ENCODE results near the gene RAB4A.

Gene RAB4A, protein sequence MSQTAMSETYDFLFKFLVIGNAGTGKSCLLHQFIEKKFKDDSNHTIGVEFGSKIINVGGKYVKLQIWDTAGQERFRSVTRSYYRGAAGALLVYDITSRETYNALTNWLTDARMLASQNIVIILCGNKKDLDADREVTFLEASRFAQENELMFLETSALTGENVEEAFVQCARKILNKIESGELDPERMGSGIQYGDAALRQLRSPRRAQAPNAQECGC

DNA sequence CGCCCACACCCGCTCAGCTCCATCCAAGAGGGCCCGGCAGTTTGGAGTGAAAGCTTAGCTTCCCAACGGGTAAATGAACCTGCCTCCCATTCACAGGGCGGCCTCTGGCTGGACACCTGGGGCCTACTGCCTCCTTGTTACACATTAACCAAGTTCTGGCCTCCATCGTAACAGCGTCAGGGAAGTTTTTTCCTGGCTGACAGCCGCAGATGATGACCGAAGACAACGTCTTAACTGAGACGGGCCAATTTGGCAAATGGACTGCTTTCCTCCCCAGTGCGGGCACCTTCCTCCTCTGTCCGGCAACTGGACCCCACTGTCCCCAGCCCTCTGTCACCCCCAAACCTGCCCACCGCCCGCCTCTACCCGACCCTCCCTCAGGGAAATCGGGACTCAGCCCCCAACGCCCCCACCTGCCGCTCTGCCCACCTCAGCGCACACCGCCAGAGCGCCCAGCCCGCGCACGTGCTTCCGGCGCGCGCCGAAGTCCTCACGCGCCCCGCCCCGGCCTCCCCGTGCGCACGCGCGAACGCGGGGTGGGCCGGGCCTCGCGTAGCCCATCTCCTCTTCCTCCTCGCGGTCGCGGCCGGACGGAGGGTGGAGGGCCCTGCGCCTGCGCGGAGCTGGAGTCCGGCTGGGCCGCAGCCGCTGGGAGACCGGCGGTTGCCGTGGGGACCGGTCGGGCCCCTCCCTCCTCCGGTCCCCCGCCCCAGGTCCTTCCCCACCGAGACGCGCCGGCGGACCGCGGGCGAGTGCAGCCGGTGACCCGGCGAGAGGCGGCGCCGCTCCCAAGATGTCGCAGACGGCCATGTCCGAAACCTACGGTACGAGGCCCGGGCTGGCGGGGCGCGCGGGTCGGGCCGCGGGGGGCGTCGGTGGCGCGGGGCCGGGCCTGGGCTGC, at the start of gene RAB4A:
Gene RAB4A, plus strand, starts transcription at position 565 of the 901 bp plus-strand sequence. Its CDS starts 229 bp downstream, at position 794.
- H3K4me3 ChIP-seq (ENCODE audit: low read depth, low read length): peak within 1 kb of the TSS; percentile 72
- DNase-seq (ENCODE audit: low read depth): peak; percentile 51

DNA sequence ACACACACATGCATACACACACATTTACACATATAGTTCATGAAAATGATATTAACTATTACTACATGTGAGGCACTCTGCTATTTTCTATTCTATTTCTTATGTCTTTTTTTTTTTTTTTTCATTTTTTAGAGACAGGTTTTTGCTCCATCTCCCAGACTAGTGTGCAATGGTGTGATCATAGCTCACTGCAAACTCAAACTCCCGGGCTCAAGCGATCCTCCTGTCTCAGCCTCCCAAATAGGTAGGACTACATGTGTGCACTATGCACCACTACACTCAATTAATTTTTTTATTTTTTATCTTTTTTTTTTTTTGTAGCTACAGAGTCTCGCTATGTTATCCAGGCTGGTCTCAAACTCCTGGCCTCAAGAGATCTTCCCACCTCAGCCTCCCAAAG, 48.8 kb upstream of the RAB4A start:
- no peak for DNase-seq (ENCODE audit: low read depth)
- no peak overlapping the region for H3K4me3 ChIP-seq (ENCODE audit: low read depth, low read length)

DNA sequence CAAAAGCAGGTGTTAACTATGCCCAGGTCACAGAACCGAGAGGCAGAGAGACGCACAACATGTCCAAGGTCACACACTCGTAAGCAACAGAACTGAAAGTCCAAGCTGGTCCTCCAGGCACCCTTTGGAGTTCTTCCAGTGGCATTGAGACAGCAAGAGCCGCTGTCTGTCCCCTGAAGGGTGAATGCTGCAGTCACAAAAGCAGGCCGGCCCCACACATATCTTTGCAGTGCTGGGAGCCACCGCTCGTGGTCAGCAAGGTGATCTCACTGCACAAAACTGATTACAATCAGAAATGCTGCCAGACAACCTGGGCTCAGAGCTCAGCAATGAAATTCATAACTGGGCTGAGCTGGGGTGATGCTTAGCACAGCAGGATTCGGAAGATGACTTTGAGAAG, 47.4 kb upstream of the RAB4A start:
- no peak for DNase-seq (ENCODE audit: low read depth)

DNA sequence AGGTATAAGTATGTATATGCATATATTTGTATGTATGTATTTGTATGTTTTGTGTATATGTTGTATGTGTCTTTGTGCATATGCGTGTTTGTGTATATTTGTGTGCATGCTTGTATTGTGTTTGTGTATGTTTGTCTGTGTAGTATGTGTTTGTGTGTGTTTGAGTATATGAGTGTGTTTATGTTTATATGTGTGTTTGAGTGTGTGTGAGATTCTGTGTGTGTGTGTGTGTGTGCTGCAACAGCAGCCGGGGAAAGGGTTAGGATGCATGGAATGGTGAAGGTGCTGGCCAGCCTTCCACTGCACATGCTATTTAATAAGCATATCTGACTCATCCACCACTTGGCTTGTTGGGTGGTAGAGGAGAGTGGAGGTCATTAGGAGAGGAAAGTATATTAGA, 46.6 kb upstream of the RAB4A start:
- no peak overlapping the region for H3K4me3 ChIP-seq (ENCODE audit: low read depth, low read length)
- DNase-seq (ENCODE audit: low read depth): no peak

More for the DNA sequence above, 47.4 kb upstream of the RAB4A start:
- no peak overlapping the region for H3K4me3 ChIP-seq (ENCODE audit: low read depth, low read length)

DNA sequence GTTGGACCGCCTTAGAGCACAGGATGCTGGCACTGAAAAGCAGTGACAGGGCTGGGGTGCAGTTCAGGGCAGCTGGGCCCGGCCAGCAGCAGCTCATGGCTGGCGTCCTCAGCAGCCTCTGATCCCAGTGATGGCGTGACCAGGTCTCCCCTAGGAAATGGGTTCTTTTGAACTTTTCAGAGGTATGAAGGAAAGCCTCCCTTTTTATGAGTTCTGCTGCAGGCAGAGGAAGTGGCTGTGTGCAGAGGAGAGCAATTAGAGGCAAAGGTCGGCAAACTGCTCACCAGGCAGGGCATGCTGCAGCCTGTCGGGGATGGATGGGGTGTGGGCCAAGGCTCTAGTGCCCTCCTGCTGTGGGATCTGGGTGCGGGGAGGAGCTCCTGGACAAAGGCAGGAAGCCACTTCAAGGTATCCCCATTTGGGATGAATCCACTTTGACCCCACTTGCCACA, 45.6 kb upstream of the RAB4A start:
- DNase-seq (ENCODE audit: low read depth): no peak

DNA sequence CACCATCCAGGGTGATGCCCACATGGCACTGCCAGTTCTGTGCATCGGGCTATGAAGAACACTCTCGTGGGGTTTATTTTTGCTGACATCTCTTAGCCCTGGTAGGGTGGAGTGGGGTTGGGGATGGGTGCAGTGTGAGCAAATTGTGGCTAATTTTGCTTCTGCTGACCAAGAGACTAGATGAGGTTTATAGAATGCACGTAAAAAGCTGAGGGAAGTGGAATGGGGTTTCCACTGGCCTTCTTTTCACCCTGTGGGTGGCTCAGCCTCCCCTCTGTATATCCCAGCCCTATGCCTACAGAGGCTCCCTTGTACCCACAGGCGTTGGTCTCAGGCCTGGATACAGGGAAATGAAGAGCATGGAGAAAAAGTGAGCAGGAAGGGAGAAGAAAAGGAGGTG, 44.1 kb upstream of the RAB4A start:
- DNase-seq (ENCODE audit: low read depth): no peak
- no peak overlapping the region for H3K4me3 ChIP-seq (ENCODE audit: low read depth, low read length)

More for the DNA sequence above, 45.6 kb upstream of the RAB4A start:
- no peak overlapping the region for H3K4me3 ChIP-seq (ENCODE audit: low read depth, low read length)

DNA sequence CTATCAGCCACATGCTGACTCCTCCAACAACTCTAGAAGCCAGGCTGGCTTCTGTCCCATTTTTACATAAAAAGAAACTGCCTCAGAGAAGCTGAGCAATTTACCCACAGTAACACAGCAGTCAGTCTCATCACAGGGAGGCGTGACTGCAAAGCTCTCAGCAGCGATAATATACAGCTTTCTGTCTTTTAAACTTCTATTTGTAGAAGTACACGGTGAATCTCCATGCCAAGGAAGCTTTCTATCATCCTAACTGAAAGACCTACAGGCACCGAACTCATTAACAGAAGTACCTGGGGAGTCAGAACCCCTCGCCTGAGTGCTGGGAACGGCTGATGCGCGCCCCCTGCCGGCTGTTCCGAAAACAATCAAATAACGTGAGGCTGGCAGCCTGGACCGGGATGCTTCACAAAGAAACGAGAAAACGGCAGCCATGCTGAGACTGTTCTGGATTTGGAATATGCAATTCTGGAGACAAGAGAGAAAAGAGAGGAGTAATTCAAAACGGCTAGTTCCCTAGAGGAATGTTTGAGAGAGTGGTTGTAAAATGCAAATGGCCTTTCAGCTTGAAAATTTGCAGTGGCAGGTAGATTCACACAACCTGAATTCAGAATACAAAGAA, 43.5 kb upstream of the RAB4A start:
- DNase-seq (ENCODE audit: low read depth): no peak
- H3K4me3 ChIP-seq (ENCODE audit: low read depth, low read length): no peak overlapping the region

DNA sequence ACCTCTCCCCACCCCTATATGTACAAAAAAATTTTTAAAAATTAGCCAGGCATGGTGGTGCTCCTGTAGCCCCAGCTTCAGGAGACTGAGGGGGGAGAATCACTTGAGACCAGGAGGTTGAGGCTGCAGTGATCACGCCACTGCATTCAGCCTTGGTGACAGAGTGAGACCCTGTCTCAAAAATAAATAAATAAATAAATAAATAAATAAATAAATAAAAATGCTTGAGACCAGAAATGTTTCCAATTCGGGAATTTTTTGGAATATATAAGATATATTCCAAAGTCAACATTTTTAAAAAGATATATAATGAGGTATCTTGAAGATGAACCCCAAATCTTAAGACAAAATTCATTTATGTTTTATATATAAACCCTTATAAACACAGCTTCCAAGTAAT, 42.4 kb upstream of the RAB4A start:
- no peak for DNase-seq (ENCODE audit: low read depth)
- H3K4me3 ChIP-seq (ENCODE audit: low read depth, low read length): no peak overlapping the region

DNA sequence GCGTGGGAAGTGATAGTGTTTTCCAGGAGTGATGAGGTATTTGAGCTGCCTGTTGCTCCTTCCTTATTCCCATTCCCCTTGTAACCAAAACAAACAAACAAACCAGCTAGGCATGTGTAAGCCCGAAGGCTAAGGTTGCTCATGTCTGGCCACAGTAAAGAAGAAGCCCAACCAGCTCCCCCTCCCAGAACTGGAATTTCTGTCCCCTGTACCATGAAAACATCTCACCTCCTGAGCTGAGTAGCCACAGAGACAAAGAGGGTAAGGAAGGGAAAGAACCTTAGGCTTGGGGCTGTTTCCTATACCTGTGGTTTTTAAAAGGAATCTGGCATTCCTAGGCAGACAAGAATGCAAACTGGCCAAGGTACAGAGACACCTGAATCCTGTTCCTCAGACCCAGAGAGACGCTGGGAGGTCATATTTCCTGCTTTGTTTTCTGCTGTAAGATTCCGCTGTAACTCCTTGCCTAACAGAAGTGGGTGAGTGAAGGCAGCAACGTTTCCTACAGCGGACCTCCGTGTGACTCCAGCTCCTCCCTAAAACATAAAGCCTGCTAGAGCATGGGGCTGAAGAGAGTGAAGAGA, 41.7 kb upstream of the RAB4A start:
- no peak for DNase-seq (ENCODE audit: low read depth)
- no peak overlapping the region for H3K4me3 ChIP-seq (ENCODE audit: low read depth, low read length)

DNA sequence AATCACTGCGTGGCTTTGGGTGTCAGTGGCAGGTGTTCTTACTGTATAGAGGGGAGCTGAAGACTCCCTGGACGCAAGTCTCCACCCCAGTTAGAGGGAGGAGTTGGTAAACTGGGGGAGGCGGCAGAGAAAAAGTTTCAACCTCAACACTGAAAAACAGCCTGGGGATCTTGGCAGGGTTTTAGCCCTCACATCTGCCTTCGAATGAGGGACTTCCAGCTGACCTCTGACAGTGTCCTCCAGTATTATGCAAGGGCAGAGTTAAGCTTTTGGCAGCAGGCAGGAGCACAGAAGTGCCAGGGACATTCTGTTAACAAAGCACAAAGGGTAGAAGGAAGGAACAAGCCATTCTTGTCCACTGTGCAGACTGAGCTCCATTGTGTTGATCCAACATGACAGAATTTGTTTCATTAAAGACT, 41.2 kb upstream of the RAB4A start:
- DNase-seq (ENCODE audit: low read depth): no peak

DNA sequence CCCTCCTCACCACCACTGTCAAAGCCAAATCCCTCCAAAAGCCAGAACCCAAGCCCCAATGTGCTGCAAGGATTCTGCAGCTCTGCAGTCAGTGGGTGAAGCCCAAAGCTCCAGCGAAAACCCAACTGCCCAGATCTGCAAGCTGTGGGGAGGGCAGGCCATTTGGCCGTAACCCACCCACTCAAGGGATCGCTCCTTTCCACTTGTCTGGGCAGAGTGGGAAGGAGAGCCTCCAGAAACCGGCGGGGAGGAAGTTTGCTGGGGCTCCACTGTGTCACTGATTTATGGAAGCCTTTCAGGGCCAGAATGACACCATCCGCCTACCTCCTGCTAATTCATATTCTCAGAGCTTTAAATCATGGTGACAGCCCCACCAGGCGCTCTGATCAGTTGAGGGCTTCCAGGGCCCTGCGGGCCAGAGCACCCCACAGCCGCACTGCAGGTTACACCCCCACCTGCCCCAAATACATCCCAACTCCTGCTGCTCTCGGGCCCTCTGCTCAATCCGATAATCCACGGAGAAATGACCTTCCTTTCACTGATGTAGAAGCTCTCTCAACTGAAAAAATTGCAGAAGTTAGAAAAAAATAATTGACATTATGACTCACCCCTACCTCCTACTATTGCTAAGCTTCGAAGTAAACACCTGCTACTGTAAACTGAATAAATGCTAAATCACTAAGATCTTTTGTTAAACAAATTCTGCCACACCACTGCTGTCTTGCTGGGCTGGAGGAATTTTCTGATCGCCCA, 40.6 kb upstream of the RAB4A start:
- H3K4me3 ChIP-seq (ENCODE audit: low read depth, low read length): no peak overlapping the region
- DNase-seq (ENCODE audit: low read depth): no peak

More for the DNA sequence above, 41.2 kb upstream of the RAB4A start:
- H3K4me3 ChIP-seq (ENCODE audit: low read depth, low read length): no peak overlapping the region

DNA sequence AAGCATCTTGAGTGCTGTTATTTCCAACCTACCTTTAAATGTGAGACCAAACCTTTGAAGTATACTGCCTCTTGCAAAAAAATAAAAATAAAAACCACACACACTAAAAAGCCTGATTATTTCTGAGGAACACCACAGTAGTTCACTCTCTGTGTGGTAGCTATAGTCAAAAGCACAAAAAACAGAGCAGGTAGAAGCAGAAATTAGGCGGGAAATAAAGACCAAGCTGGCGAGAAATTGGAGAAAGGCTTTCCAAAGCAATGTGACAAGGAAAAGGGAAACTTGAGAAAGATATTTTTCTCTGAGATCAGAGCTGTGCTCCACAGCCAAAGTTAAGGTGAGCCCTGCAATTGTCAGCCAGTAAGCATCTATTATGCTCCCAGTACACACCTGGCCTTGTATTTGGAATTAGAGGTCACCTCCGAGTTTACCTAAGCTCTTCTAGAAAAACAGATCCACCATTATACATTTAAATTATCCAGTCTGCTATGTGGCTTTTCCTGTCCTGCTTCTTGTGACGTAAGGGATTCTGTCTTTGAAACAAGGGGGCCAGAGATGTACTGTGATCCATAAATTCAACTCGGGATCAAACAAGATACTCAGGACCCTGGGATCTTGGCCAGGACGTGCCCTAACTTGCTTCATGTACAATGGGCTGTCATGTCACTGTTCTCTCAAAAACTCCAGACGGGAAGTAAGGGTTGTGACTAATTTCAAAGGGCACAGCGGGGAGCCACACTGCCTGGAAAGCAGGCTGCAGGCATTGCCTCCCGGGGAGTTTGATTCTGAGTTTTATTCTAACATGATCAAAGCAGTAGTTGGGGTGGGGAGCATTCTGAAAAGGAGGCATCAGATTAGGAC, 39.8 kb upstream of the RAB4A start:
- no peak overlapping the region for H3K4me3 ChIP-seq (ENCODE audit: low read depth, low read length)
- DNase-seq (ENCODE audit: low read depth): no peak

DNA sequence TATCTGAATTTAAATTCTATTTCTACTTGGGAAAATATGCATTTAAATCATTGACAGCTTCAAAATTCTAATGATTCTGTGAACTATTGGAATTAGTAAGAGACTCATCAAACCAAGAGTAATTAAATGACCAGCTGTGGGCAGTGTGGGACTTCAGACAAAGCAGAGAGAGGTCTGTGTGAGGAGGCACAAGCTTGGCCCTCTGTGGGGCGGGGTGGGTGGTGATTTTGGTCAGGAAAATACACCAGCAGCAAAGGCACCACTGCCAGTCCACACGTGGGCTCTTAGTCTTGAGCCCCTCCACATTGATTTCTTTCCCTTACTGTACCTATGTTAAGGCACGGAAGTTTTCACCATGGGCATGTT, 39.2 kb upstream of the RAB4A start:
- no peak for DNase-seq (ENCODE audit: low read depth)
- no peak overlapping the region for H3K4me3 ChIP-seq (ENCODE audit: low read depth, low read length)

DNA sequence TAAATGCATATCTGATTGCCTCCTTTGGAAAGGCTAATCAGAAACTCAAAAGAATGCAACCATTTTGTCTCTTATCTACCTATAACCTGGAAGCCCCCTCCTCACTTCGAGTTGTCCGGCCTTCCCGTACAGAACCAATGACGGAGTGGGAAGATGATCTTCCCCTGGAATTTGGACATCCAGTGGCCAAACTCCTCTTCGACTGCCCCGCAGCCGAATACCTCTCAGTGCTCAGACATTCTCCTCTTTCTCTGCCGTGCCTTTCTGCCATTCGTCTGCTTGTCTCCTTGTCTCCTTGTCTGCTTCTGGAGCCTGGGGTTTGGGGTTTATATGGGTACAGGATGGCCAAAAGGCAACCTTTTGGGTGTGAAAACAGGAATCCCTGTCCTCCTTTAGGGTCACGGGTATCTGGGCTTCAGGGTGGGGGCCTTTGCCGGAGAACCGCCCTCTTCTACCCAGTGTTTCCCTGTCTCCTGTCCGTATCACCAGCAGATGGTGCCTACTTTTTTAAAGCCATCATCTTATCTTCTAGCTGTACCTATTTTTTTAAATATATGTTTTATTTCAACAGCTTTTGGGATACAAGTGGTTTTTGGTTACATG, 35.9 kb upstream of the RAB4A start:
- no peak overlapping the region for H3K4me3 ChIP-seq (ENCODE audit: low read depth, low read length)
- no peak for DNase-seq (ENCODE audit: low read depth)

DNA sequence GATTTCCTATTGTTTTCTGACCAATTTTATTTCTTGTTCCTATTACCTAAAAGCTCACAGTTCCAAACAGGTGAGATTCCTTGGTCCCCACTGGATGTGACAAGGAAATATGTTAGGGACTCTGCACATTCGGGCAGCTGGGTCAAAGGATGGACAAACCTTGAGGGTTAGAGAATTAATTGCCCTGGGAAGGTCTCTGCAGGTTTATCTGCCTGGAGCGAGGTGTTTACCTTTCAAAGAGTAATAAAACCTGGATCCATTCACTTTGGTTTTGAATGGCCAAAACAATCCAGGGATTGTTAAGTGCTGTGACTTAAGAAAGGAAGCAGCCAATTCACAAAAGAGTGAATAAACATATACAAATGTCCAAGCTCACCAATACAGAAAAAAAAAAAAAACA, 33.6 kb upstream of the RAB4A start:
- no peak for DNase-seq (ENCODE audit: low read depth)
- H3K4me3 ChIP-seq (ENCODE audit: low read depth, low read length): no peak overlapping the region

DNA sequence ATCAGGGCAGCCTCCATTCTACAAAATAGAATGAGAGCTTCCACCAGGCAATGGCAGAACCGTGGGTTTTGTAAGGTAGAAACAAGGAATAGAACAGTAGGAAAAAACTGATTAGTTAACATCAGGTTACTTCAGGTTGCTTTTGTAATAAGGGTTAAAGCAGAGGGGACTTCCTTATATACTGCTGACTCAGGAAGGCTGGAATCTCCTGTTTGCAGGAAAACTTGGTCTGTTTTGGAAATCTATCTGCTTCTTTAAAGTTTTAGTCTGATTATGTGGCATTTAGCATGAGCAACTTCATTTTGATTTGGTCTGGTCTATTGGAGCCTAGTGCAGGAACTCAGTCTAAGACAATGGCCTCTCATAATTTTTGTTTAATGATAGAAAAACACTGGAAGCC, 32.7 kb upstream of the RAB4A start:
- DNase-seq (ENCODE audit: low read depth): no peak
- no peak overlapping the region for H3K4me3 ChIP-seq (ENCODE audit: low read depth, low read length)

DNA sequence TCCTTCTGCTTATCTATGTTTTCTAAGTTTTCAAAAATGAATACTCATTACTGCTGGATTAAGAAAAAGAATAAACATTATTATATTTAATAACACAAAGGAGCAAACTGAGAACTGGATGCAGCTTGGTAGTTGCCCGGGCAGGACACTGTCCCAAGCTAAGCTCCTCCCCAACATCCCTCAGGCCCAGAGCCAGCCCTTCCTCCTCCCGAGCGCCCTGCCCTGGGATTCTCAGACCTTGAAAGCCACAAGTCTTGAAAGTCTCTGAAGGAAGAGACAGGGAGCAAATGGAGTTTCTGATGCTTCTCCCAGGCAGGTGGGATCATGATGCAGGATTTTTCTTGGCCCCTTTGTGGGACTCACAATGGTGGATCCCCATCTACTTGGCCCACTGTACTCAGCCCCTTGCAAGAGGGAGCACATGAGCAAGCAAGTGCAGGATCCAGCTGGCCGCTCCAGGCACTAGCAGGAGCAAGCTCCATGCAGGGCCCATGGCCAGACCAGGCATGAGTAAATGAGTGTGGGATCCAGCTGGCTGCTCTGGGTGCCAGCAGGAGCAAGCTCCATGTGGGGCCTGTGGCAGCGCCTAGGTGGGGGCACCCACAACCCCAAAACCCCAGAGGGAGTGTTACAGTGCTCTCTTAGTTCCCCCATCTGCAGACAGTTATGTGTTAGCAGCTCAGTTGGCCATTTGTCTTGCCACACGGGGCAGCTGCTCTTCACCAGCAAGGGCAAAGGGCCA, 32.1 kb upstream of the RAB4A start:
- no peak for DNase-seq (ENCODE audit: low read depth)
- H3K4me3 ChIP-seq (ENCODE audit: low read depth, low read length): no peak overlapping the region

Data from skeletal muscle cell (primary cell).